ENCODE data around the gene NUP88.

NUP88 gene

DNA sequence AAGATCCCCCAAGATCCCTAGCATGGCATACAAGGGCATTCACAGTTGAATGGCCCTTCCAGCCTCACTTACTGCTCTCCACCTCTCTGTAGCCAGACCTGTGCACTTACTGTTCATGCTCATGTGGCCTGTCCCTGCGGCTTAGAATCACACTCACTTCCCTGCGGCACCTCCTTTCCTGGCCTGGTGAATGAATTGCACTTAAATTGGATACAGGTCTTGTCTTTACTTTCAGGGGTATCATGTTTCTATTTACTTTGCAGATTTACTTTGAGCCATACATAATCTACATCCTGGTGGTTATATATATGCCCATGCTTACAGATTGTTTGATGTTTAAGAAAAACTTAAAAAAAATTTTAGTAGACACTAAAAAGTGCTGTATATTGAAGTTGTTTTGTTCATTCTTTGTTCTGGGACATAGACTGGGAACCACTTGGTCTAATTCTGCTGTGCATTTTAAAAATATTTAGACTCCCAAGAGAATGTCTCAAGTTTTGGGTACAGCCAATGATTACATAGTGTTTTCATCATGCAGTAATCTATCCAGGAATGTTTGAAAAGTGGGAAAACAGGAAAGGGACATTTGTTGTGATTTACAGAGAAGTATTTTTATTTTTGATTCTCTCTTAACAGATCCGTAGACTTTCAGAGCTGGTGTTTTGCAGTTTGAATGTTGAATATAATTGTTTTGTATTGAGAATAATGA is 63.9 kb downstream of the NUP88 start:
- no peak for DNase-seq (ENCODE audit: low read depth)

DNA sequence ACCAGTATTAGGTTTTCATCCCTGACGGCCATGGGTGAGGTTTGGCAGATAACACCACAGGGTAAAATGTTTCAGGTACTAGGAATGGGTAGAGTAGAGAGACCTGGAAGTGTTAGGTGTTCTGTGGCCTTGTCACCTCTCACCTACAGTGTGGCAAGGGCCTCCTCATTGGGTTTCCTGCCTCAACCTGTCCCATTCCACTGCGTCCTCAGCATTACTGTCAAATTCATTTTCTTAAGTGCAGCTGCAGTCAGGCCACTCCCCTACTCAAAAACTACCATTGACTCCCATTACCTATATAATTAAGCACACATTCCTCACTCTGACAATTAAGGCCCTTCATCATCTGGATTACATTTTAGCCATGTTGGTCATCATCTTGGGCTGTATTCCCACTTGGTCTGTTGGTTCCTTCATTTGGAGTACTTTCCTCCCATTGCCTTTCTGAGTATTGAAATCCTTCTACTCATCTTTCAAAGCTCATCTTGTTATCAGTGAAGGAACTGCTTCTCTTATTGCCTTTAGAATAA is 64.5 kb downstream of the NUP88 start:
- DNase-seq (ENCODE audit: low read depth): no peak

GRCh38 chr17:5354310-5354709 is 65.2 kb downstream of the NUP88 start:
- DNase-seq (ENCODE audit: low read depth): no peak

DNA sequence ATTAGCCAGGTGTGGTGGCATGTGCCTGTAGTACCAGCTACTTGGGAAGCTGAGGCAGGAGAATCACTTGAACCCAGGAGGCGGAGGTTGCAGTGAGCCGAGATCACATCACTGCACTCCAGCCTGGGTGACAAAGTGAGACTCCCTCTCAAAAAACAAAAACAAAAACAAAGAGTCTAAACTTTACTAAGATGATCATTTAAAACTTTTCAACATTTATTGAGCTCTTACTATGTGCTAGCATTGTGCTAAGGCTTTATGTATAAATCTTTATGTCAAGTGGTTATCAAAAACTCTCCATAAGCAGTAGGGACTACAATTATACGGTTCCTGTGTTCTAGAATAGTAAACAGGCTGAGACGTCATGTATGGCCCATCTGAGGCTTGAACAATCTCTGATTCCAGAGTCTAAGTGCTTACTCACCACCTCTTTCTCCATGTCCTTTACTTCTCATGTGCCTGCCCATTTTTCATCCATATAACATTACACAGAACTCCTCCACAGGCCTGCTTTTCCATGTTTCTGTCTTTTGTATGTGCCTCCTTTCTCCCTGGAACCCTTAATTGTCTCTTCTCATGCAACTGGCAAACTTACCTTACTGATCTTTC is 66.7 kb downstream of the NUP88 start:
- DNase-seq (ENCODE audit: low read depth): no peak

GRCh38 chr17:5344914-5345313 is 74.5 kb downstream of the NUP88 start:
- DNase-seq (ENCODE audit: low read depth): no peak

Measured in non-pigmented ciliary epithelial cell (primary cell).